ENCODE measurements around the gene TAF5L. TPM values are rescaled to one million over a fixed set of nuclear protein-coding genes. Genes with fewer than 3 reads are reported as not detected.

TAF5L gene
- total and polyA plus RNA-seq, 2 of the 13 experiments (the other 11 are each of a cell fraction or from before 2014, with no cell fraction given): 10.8 to 18.2 TPM

DNA sequence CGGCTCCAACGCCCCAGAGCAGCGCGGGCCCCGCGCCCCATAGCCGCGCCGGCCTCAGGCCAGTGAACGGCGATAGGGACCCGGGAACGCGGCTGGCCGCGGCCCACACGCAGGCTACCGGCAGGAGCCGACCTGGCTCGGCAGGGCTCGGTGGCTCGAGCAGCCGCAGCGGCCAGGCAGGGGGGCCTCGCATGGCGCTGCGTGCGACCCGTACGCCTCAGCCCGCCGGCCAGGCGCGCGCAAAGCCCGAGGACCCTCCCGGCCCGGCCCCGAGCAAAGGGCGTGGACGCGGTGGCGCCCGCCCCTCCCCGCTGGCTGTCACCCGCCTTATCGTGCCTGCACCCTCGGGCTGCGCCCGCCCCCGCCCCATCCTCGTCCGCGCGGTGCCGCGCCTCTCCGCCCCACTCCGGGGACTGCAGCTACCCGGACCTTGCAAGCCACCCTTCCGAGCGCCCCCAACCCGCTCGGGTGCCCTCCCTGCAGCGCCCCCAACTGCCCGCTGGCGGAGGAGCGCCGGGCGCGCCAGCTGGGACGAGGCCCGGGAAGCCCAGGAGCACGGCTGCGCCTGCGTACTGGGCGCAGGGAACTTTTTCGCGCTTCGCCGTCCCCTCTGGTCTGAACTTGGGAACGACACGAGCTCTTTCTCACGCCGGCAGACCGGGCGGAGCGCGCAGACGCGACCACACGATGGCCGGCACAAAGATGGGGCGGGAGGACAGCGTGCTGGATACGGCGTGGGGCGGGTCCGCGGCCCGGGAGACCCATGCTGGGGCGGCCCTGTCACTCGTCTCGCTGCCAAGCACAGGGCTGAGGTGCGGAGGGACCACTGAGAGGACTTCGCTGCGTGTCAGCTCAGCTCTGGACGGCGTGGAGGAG is 67.2 kb downstream of the TAF5L start, which contains the start of gene ABCB10 (continued):
- TF ChIP-seq, protein P1, sequence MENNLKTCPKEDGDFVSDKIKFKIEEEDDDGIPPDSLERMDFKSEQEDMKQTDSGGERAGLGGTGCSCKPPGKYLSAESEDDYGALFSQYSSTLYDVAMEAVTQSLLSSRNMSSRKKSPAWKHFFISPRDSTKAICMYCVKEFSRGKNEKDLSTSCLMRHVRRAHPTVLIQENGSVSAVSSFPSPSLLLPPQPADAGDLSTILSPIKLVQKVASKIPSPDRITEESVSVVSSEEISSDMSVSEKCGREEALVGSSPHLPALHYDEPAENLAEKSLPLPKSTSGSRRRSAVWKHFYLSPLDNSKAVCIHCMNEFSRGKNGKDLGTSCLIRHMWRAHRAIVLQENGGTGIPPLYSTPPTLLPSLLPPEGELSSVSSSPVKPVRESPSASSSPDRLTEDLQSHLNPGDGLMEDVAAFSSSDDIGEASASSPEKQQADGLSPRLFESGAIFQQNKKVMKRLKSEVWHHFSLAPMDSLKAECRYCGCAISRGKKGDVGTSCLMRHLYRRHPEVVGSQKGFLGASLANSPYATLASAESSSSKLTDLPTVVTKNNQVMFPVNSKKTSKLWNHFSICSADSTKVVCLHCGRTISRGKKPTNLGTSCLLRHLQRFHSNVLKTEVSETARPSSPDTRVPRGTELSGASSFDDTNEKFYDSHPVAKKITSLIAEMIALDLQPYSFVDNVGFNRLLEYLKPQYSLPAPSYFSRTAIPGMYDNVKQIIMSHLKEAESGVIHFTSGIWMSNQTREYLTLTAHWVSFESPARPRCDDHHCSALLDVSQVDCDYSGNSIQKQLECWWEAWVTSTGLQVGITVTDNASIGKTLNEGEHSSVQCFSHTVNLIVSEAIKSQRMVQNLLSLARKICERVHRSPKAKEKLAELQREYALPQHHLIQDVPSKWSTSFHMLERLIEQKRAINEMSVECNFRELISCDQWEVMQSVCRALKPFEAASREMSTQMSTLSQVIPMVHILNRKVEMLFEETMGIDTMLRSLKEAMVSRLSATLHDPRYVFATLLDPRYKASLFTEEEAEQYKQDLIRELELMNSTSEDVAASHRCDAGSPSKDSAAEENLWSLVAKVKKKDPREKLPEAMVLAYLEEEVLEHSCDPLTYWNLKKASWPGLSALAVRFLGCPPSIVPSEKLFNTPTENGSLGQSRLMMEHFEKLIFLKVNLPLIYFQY (CRISPR knock-in tag; IDR thresholded peaks at IDR 0.05; ENCODE audit: borderline replicate concordance): peak; percentile 90
- peak; percentile 92; the same call in 1 of the 2 replicates for TF ChIP-seq ZNF556 (CRISPR knock-in tag; IDR thresholded peaks at IDR 0.05; ENCODE audit: borderline replicate concordance)
- no peak for TF ChIP-seq DMTF1 (CRISPR knock-in tag; IDR thresholded peaks at IDR 0.05)
- no peak for TF ChIP-seq ZUFSP (CRISPR knock-in tag; IDR thresholded peaks at IDR 0.05; ENCODE audit: borderline replicate concordance)
- TF ChIP-seq ZNF549 (CRISPR knock-in tag; IDR thresholded peaks at IDR 0.05): no peak
- peak; percentile 23; the same call in 1 of the 2 replicates for TF ChIP-seq HMG20A (CRISPR knock-in tag; IDR thresholded peaks at IDR 0.05; ENCODE audit: borderline replicate concordance)
- peak; percentile 82 for TF ChIP-seq HOXA3 (CRISPR knock-in tag; IDR thresholded peaks at IDR 0.05)
- no peak for TF ChIP-seq ZNF33B (CRISPR knock-in tag; IDR thresholded peaks at IDR 0.05)
- TF ChIP-seq, protein P2, sequence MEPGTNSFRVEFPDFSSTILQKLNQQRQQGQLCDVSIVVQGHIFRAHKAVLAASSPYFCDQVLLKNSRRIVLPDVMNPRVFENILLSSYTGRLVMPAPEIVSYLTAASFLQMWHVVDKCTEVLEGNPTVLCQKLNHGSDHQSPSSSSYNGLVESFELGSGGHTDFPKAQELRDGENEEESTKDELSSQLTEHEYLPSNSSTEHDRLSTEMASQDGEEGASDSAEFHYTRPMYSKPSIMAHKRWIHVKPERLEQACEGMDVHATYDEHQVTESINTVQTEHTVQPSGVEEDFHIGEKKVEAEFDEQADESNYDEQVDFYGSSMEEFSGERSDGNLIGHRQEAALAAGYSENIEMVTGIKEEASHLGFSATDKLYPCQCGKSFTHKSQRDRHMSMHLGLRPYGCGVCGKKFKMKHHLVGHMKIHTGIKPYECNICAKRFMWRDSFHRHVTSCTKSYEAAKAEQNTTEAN (CRISPR knock-in tag; conservative IDR thresholded peaks at IDR 0.05): peak; percentile 76; the same call in 1 of the 2 replicates
- TF ChIP-seq, protein P3, sequence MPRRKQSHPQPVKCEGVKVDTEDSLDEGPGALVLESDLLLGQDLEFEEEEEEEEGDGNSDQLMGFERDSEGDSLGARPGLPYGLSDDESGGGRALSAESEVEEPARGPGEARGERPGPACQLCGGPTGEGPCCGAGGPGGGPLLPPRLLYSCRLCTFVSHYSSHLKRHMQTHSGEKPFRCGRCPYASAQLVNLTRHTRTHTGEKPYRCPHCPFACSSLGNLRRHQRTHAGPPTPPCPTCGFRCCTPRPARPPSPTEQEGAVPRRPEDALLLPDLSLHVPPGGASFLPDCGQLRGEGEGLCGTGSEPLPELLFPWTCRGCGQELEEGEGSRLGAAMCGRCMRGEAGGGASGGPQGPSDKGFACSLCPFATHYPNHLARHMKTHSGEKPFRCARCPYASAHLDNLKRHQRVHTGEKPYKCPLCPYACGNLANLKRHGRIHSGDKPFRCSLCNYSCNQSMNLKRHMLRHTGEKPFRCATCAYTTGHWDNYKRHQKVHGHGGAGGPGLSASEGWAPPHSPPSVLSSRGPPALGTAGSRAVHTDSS (CRISPR knock-in tag; conservative IDR thresholded peaks at IDR 0.05): peak; percentile 53; the same call in 1 of the 2 replicates
- no peak for TF ChIP-seq CSRNP1 (CRISPR knock-in tag; IDR thresholded peaks at IDR 0.05)
- TF ChIP-seq GFI1 (CRISPR knock-in tag; IDR thresholded peaks at IDR 0.05; ENCODE audit: borderline replicate concordance): no peak; the same call in 1 of the 2 replicates
- TF ChIP-seq ZNF543 (CRISPR knock-in tag; IDR thresholded peaks at IDR 0.05): peak; percentile 82
- peak; percentile 86 for TF ChIP-seq SALL1 (CRISPR knock-in tag; IDR thresholded peaks at IDR 0.05)
- TF ChIP-seq GABPB1 (CRISPR knock-in tag; IDR thresholded peaks at IDR 0.05): peak; percentile 87
